ENCODE measurements around the gene TTYH3. TPM values are rescaled to one million over a fixed set of nuclear protein-coding genes. Genes with fewer than 3 reads are reported as not detected.

The TTYH3 gene
- total RNA-seq, 1 experiment from 2014 or later, result 122 TPM

GRCh38 chr7:2621061-2621828 lies 10.5 kb upstream of the TTYH3 start:
- Mint-ChIP-seq H3K4me1 (peaks cover 24 to 40% of the 10 kb centered on the region in 2 experiments), H3K9me3 (no peaks in the 10 kb centered on the region; a peak in 2 of 5 replicates), H3K27ac (peak overlapping the region; percentile 64 to 90 (median 88))

More at GRCh38 chr7:2621061-2621828, 10.5 kb upstream of the TTYH3 start:
- Histone ChIP-seq H2BK120ac (ENCODE audit: low read depth, low read length, poor library complexity, severe bottlenecking) (no peak overlapping the region), H2BK15ac (ENCODE audit: low read depth, low read length) (no peak overlapping the region), H3K56ac (ENCODE audit: insufficient read length, low read depth, low read length) (no peak overlapping the region), H2AFZ (ENCODE audit: low read length) (no peak overlapping the region), H4K91ac (ENCODE audit: insufficient read length, low read depth, low read length) (no peak overlapping the region), H3K4me1 (ENCODE audit: insufficient read depth, low read length) (peaks cover 9% of the 10 kb centered on the region; the same call in 1 of the 2 replicates), H3K14ac (ENCODE audit: insufficient read depth, low read length) (peak overlapping the region; percentile 23; the same call in 1 of the 2 replicates), H3K9me3 (ENCODE audit: control insufficient read depth, low read depth, low read length) (no peaks in the 10 kb centered on the region), H3K9ac (ENCODE audit: extremely low read depth, insufficient read length, low read length) (no peak overlapping the region), H3K18ac (ENCODE audit: insufficient read length, low read depth, low read length) (peak overlapping the region; percentile 9), H3K27ac (ENCODE audit: insufficient read length, low read depth, low read length) (no peak overlapping the region), H4K20me1 (ENCODE audit: control insufficient read depth, insufficient read depth, insufficient read length) (no peaks in the 10 kb centered on the region), H2BK12ac (ENCODE audit: insufficient read length, low read depth, low read length) (no peak overlapping the region), H3K23ac (ENCODE audit: insufficient read length, low read depth, low read length) (no peak overlapping the region), H3K23me2 (ENCODE audit: insufficient read length, low read depth, low read length, poor library complexity, severe bottlenecking) (no peaks in the 10 kb centered on the region), H2BK5ac (ENCODE audit: insufficient read length, low read length) (no peak overlapping the region), H3K27me3 (ENCODE audit: insufficient read depth, low read length) (no peaks in the 10 kb centered on the region), H3K79me1 (ENCODE audit: insufficient read depth, low read depth, low read length, poor library complexity, severe bottlenecking) (no peaks in the 10 kb centered on the region), H3K79me2 (ENCODE audit: insufficient read depth, low read length) (no peaks in the 10 kb centered on the region), H2BK20ac (ENCODE audit: low read depth, low read length, poor library complexity, severe bottlenecking) (no peak overlapping the region), H4K8ac (replicated peaks; ENCODE audit: insufficient read length, low read depth, low read length) (no peak overlapping the region), H4K5ac (ENCODE audit: insufficient read length, low read depth, low read length) (no peak overlapping the region), H3K4me2 (ENCODE audit: insufficient read depth, insufficient read length, low read length) (no peak overlapping the region), H2AK5ac (ENCODE audit: insufficient read length, low read length) (no peak overlapping the region), H3T11ph (ENCODE audit: low read length) (no peak overlapping the region), H3K4ac (ENCODE audit: low read depth, low read length) (no peak overlapping the region; the same call in 1 of the 2 replicates)
- peaks cover 4% of the 10 kb centered on the region for H3K27me3 Mint-ChIP-seq (ENCODE audit: low read depth)
- H3K36me3 Mint-ChIP-seq (ENCODE audit: insufficient read depth in 1 of 3, low read depth in 3 of 3), result no peaks in the 10 kb centered on the region; a peak in 1 of 7 replicates
- H3K4me3 Mint-ChIP-seq, result peak overlapping the region in 1 of 2 experiments; percentile 23; a peak in 1 of 5 replicates
- no peak for TF ChIP-seq CTCF (conservative IDR thresholded peaks at IDR 0.05)
- peak; percentile 71 for DNase-seq
- WGBS (ENCODE audit: extremely low coverage, insufficient read length, low lambda C conversion rate), result no CpG with 5 or more reads among the region's 23 CpGs
